Mesendoderm (in vitro differentiated cells): ENCODE data around the gene KCNJ5.

Experiments used
- DNase-seq: peaks from one replicate; pipeline ENCODE4 v3.0.0; 2013
- H2AK5ac ChIP-seq: 2 replicates; pipeline ENCODE4 v1.6.1; 2013; ENCODE audit warnings: low read length, inconsistent platforms
- H2BK120ac ChIP-seq: 2 replicates; pipeline ENCODE4 v1.6.1; 2013; ENCODE audit warnings: low read depth, mild to moderate bottlenecking, low read length, moderate library complexity, mixed read lengths
- H2BK15ac ChIP-seq: replicated peaks from 2 replicates; pipeline ENCODE4 v1.6.1; 2013; ENCODE audit warnings: low read depth, mild to moderate bottlenecking, moderate library complexity
- H2BK5ac ChIP-seq: 2 replicates; pipeline ENCODE4 v1.6.1; 2013; ENCODE audit warnings: low read length, inconsistent platforms
- H3K18ac ChIP-seq: 2 replicates; pipeline ENCODE4 v1.6.1; 2013; ENCODE audit warnings: mild to moderate bottlenecking, low read length, mixed read lengths
- H3K23ac ChIP-seq: one replicate; pipeline ENCODE4 v1.6.1; 2013; ENCODE audit warnings: low read length
- H3K27ac ChIP-seq: 2 replicates; pipeline ENCODE4 v1.5.1; 2013; ENCODE audit warnings: low read depth, mild to moderate bottlenecking, inconsistent platforms, low read length, moderate library complexity
- H3K27me3 ChIP-seq: 2 replicates; pipeline ENCODE4 v1.6.1; 2013; ENCODE audit warnings: low read length, control low read depth, mild to moderate bottlenecking, inconsistent platforms; ENCODE audit not compliant: insufficient read depth, poor library complexity
- H3K36me3 ChIP-seq: 2 replicates; pipeline ENCODE4 v1.6.1; 2013; ENCODE audit warnings: low read length, inconsistent platforms; ENCODE audit not compliant: control insufficient read depth, insufficient read depth
- H3K4ac ChIP-seq: one replicate; pipeline ENCODE4 v1.6.1; 2013; ENCODE audit warnings: low read depth, mild to moderate bottlenecking, low read length, moderate library complexity
- H3K4me1 ChIP-seq: 2 replicates; pipeline ENCODE4 v1.6.1; 2013; ENCODE audit warnings: low read depth, low read length, inconsistent platforms; ENCODE audit not compliant: control insufficient read depth
- H3K4me2 ChIP-seq: 2 replicates; pipeline ENCODE4 v1.6.1; 2013; ENCODE audit warnings: low read length
- H3K4me3 ChIP-seq: 2 replicates; pipeline ENCODE4 v1.5.1; 2013; ENCODE audit warnings: mild to moderate bottlenecking, low read length
- H3K56ac ChIP-seq: one replicate; pipeline ENCODE4 v1.6.1; 2013; ENCODE audit warnings: low read length
- H3K79me1 ChIP-seq: 2 replicates; pipeline ENCODE4 v1.6.1; 2013; ENCODE audit warnings: low read length, inconsistent platforms
- H3K79me2 ChIP-seq: 2 replicates; pipeline ENCODE4 v1.6.1; 2013; ENCODE audit warnings: mild to moderate bottlenecking, low read length; ENCODE audit not compliant: control insufficient read depth, insufficient read depth
- H3K9ac ChIP-seq: 2 replicates; pipeline ENCODE4 v1.6.1; 2013; ENCODE audit warnings: low read length, inconsistent platforms
- H4K5ac ChIP-seq: one replicate; pipeline ENCODE4 v1.6.1; 2013; ENCODE audit warnings: low read length
- H4K8ac ChIP-seq: one replicate; pipeline ENCODE4 v1.6.1; 2013; ENCODE audit warnings: low read depth, mild to moderate bottlenecking, control low read depth, low read length, moderate library complexity
- WGBS: extraction: QIAGEN DNeasy Blood & Tissue Kit; methylation state at CpG from one replicate; pipeline ENCODE4 v1.1.7; 2013; ENCODE audit warnings: low lambda C conversion rate, missing lambda C conversion rate; ENCODE audit not compliant: insufficient coverage; ENCODE audit errors: extremely low coverage; 5-methylcytosine and 5-hydroxymethylcytosine counted together

The KCNJ5 gene

DNA sequence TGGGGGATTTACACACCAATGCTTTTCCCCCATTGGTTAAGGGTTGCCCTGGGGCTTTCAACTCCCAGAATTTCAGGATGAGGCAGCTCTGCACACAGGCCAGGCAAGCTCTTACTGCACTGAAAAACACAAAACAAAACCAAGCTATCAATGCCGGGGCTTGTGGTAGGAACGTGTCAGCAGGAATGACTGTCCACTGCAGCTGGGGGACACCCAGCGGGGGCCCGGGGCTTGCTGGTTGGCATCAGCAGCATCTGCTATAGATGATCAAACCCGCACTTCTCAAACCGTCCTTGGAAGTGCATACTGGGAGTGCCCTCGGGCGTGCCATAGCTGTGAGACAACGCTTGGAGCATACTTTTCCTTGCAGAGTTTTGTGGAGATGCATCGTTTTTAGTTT is 43.8 kb downstream of the KCNJ5 start:
- no peak overlapping the region for H3K4ac ChIP-seq
- no peak overlapping the region for H2BK5ac ChIP-seq
- no peak overlapping the region for H4K5ac ChIP-seq
- H3K79me1 ChIP-seq = no peaks in the 10 kb centered on the region
- H2BK120ac ChIP-seq = no peak overlapping the region
- no peak overlapping the region for H2BK15ac ChIP-seq
- H3K56ac ChIP-seq = no peak overlapping the region
- H4K8ac ChIP-seq = no peak overlapping the region
- no peak overlapping the region for H3K23ac ChIP-seq
- H3K27me3 ChIP-seq = no peaks in the 10 kb centered on the region
- no peak overlapping the region for H3K4me3 ChIP-seq
- DNase-seq = no peak
- no peaks in the 10 kb centered on the region for H3K79me2 ChIP-seq
- no peak overlapping the region for H3K27ac ChIP-seq
- H3K4me2 ChIP-seq = no peak overlapping the region
- no peak overlapping the region for H3K18ac ChIP-seq
- no peak overlapping the region for H3K9ac ChIP-seq
- no peaks in the 10 kb centered on the region for H3K4me1 ChIP-seq
- H2AK5ac ChIP-seq = no peak overlapping the region
- H3K36me3 ChIP-seq = no peaks in the 10 kb centered on the region
- no CpG with 5 or more reads among the region's 10 CpGs for WGBS

DNA sequence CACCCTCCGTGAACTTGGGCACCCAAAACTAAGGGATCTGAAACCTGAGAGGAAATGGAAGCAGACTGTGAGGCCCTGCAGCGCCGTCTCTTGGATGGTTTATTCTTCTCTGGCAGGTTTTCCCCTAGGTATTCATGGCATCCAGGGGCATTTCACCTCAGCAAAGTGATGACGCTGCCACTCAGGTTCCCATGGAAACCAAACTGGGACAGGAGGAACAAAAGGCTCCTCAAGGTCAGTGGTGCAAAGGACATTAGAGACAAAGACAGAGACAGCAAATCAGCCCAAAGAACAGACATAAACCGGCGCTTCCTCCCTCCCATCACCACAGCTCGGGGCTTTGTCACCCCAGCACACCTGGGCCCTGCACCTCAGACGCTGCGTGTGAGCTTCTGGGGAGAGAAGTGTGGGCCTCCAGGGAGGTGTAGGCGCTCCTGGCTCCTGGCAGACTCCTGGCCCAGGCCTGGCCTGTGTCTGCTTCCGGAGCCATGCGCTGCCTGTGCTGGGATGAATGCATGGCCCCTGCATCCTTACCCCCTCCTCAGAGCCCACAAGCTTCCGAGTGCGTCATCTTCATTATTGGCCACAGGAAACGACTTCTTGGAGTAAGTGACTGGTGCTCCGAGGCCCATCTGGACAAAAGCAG is 45.6 kb downstream of the KCNJ5 start:
- Histone ChIP-seq H4K8ac (no peak overlapping the region), H3K4me3 (no peak overlapping the region), H4K5ac (no peak overlapping the region), H3K4me1 (no peaks in the 10 kb centered on the region), H2BK5ac (no peak overlapping the region), H3K27ac (no peak overlapping the region), H3K79me1 (no peaks in the 10 kb centered on the region), H3K4ac (no peak overlapping the region), H2BK15ac (no peak overlapping the region), H3K18ac (no peak overlapping the region), H2BK120ac (no peak overlapping the region), H3K9ac (no peak overlapping the region), H3K27me3 (no peaks in the 10 kb centered on the region), H2AK5ac (no peak overlapping the region), H3K4me2 (no peak overlapping the region), H3K56ac (no peak overlapping the region), H3K79me2 (no peaks in the 10 kb centered on the region), H3K23ac (no peak overlapping the region), H3K36me3 (no peaks in the 10 kb centered on the region)
- DNase-seq = peak; percentile 98
- WGBS = no CpG with 5 or more reads among the region's 16 CpGs

DNA sequence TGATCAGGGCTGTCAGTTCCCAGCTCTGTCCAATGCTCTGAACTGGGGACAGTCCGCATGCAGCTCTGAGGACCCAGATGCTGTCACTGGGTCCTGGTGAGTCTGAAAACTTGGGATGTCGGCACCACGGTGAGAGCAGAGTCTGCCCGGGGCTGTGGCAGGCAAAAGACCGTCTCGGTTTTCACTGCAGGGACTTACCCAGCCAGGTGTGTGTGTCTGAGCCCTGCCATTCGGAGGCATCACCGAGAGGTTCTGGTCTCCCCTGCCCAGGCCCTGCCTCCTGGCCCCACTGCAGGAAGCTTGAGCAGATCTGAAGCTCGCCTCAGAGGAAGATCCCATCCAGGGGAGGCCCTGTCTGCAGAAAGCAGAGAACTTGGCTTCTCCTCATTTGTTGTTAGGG is 46.3 kb downstream of the KCNJ5 start:
- Histone ChIP-seq H3K4me2 (no peak overlapping the region), H3K4ac (no peak overlapping the region), H3K9ac (no peak overlapping the region), H2BK5ac (no peak overlapping the region), H2BK120ac (no peak overlapping the region), H3K36me3 (no peaks in the 10 kb centered on the region), H4K5ac (no peak overlapping the region), H3K4me1 (no peaks in the 10 kb centered on the region), H4K8ac (no peak overlapping the region), H2BK15ac (no peak overlapping the region), H3K56ac (no peak overlapping the region), H3K18ac (no peak overlapping the region), H3K4me3 (no peak overlapping the region), H3K79me2 (no peaks in the 10 kb centered on the region), H3K27me3 (no peaks in the 10 kb centered on the region), H3K23ac (no peak overlapping the region), H3K79me1 (no peaks in the 10 kb centered on the region), H3K27ac (no peak overlapping the region), H2AK5ac (no peak overlapping the region)
- no peak for DNase-seq
- WGBS = no CpG with 5 or more reads among the region's 9 CpGs

GRCh38 chr11:128938156-128938885 is 47.2 kb downstream of the KCNJ5 start:
- Histone ChIP-seq H4K8ac (no peak overlapping the region), H3K36me3 (no peaks in the 10 kb centered on the region), H3K27me3 (no peaks in the 10 kb centered on the region), H2BK15ac (no peak overlapping the region), H3K9ac (no peak overlapping the region), H3K4me2 (no peak overlapping the region), H3K56ac (no peak overlapping the region), H3K27ac (no peak overlapping the region), H2BK120ac (no peak overlapping the region), H2AK5ac (no peak overlapping the region), H3K79me1 (no peaks in the 10 kb centered on the region), H3K4me3 (no peak overlapping the region), H3K4me1 (no peaks in the 10 kb centered on the region), H3K4ac (no peak overlapping the region), H3K23ac (no peak overlapping the region), H3K79me2 (no peaks in the 10 kb centered on the region), H2BK5ac (no peak overlapping the region), H3K18ac (no peak overlapping the region), H4K5ac (no peak overlapping the region)
- no peak for DNase-seq
- no CpG with 5 or more reads among the region's 16 CpGs for WGBS

- Histone ChIP-seq H3K56ac (no peak overlapping the region), H3K79me1 (no peaks in the 10 kb centered on the region), H3K4me3 (no peak overlapping the region), H3K23ac (no peak overlapping the region), H3K4me2 (no peak overlapping the region), H4K8ac (no peak overlapping the region), H3K9ac (no peak overlapping the region), H3K27ac (no peak overlapping the region), H2BK5ac (no peak overlapping the region), H2AK5ac (no peak overlapping the region), H3K4me1 (no peaks in the 10 kb centered on the region), H2BK15ac (no peak overlapping the region), H3K36me3 (no peaks in the 10 kb centered on the region), H3K18ac (no peak overlapping the region), H4K5ac (no peak overlapping the region), H3K27me3 (no peaks in the 10 kb centered on the region), H2BK120ac (no peak overlapping the region), H3K79me2 (no peaks in the 10 kb centered on the region), H3K4ac (no peak overlapping the region)
- no peak for DNase-seq
- WGBS = no CpG with 5 or more reads among the region's 11 CpGs
Observed at GRCh38 chr11:128939591-128939990, 48.4 kb downstream of the KCNJ5 start.
